ENCODE data around the gene CCDC7.
"Not testable (repeated sequence)": the region's sequence is repeated elsewhere in the genome, so short reads cannot be mapped to it uniquely, and the experiment has no call there.

The CCDC7 gene

DNA sequence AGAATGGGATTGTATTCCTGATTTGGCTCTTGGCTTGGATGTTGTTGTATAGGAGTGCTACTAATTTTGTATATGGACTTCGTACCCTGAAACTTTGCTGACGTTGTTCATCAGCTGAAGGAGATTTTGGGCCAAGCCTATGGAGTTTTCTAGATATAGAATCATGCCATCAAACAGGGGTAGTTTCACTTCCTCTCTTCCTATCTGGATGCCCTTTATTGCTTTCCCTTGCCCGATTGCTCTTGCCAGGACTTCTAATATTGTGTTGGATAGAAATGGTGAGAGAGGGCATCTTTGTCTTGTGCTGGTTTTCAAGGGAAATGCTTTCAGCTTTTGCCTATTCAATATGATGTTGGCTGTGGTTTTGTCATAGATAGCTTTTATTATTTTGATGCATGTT lies 92.3 kb downstream of the CCDC7 start:
- Histone ChIP-seq H3K9me2 (replicated peaks; ENCODE audit: insufficient read depth, low read length) (no peaks in the 10 kb centered on the region), H3K27ac (ENCODE audit: low read length) (no peak overlapping the region), H3K36me3 (replicated peaks; ENCODE audit: insufficient read depth, low read length) (no peaks in the 10 kb centered on the region), H4K20me1 (ENCODE audit: insufficient read depth, low read length) (no peaks in the 10 kb centered on the region), H3K79me2 (ENCODE audit: low read length) (no peaks in the 10 kb centered on the region), H3K9ac (ENCODE audit: low read length) (no peak overlapping the region), H3K27me3 (replicated peaks; ENCODE audit: insufficient read depth, low read length) (no peaks in the 10 kb centered on the region), H3K4me3 (ENCODE audit: low read length) (no peak overlapping the region), H3K4me2 (ENCODE audit: low read depth, low read length) (no peak overlapping the region), H3F3A (ENCODE audit: insufficient read depth, low read length) (no peaks in the 10 kb centered on the region), H2AFZ (ENCODE audit: low read length) (no peak overlapping the region), H3K4me1 (ENCODE audit: low read length) (no peaks in the 10 kb centered on the region), H3K9me3 (replicated peaks; ENCODE audit: insufficient read depth, low read length) (no peaks in the 10 kb centered on the region)
- DNase-seq, result no peak
- TF ChIP-seq, protein P1, sequence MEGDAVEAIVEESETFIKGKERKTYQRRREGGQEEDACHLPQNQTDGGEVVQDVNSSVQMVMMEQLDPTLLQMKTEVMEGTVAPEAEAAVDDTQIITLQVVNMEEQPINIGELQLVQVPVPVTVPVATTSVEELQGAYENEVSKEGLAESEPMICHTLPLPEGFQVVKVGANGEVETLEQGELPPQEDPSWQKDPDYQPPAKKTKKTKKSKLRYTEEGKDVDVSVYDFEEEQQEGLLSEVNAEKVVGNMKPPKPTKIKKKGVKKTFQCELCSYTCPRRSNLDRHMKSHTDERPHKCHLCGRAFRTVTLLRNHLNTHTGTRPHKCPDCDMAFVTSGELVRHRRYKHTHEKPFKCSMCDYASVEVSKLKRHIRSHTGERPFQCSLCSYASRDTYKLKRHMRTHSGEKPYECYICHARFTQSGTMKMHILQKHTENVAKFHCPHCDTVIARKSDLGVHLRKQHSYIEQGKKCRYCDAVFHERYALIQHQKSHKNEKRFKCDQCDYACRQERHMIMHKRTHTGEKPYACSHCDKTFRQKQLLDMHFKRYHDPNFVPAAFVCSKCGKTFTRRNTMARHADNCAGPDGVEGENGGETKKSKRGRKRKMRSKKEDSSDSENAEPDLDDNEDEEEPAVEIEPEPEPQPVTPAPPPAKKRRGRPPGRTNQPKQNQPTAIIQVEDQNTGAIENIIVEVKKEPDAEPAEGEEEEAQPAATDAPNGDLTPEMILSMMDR (IDR thresholded peaks at IDR 0.05; ENCODE audit: low read length), result no peak
- no peak for TF ChIP-seq EZH2 (optimal IDR thresholded peaks at IDR 0.05; ENCODE audit: low read depth, low read length)

- Histone ChIP-seq H3K4me1 (ENCODE audit: low read length) (no peaks in the 10 kb centered on the region), H3K9me2 (replicated peaks; ENCODE audit: insufficient read depth, low read length) (no peaks in the 10 kb centered on the region), H3K79me2 (ENCODE audit: low read length) (no peaks in the 10 kb centered on the region), H3K27ac (ENCODE audit: low read length) (no peak overlapping the region), H3K36me3 (replicated peaks; ENCODE audit: insufficient read depth, low read length) (no peaks in the 10 kb centered on the region), H4K20me1 (ENCODE audit: insufficient read depth, low read length) (no peaks in the 10 kb centered on the region), H3F3A (ENCODE audit: insufficient read depth, low read length) (no peaks in the 10 kb centered on the region), H3K4me2 (ENCODE audit: low read depth, low read length) (no peak overlapping the region), H3K27me3 (replicated peaks; ENCODE audit: insufficient read depth, low read length) (no peaks in the 10 kb centered on the region), H3K9ac (ENCODE audit: low read length) (no peak overlapping the region), H3K4me3 (ENCODE audit: low read length) (no peak overlapping the region), H2AFZ (ENCODE audit: low read length) (no peak overlapping the region), H3K9me3 (replicated peaks; ENCODE audit: insufficient read depth, low read length) (no peaks in the 10 kb centered on the region)
- TF ChIP-seq, protein P1 (IDR thresholded peaks at IDR 0.05; ENCODE audit: low read length), result no peak
- TF ChIP-seq EZH2phosphoT487 (IDR thresholded peaks at IDR 0.05; ENCODE audit: low read length), result no peak
- DNase-seq, result no peak
Observed at GRCh38 chr10:32540691-32541470, 94.9 kb downstream of the CCDC7 start.

DNA sequence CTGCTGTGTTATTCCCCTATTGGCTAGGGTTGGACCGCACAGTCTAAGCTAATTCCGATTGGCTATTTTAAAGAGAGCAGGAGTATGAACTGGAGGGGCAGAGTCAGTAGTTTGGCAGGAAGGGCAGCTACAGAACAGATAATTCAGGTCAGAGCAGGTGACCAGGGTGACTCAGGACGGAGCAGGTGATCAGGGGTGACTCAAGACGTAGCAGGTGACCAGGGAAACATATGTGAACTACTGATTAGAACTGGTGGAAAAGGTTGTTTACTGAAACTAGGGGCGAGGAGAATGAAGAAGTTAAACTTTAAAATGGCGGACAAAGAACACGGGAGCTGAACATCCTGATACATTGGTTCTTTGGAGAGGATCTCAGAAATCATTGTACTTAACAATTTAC lies 102.3 kb downstream of the CCDC7 start:
- no peaks in the 10 kb centered on the region for H4K20me1 ChIP-seq (ENCODE audit: insufficient read depth, low read length)
- DNase-seq, result no peak

DNA sequence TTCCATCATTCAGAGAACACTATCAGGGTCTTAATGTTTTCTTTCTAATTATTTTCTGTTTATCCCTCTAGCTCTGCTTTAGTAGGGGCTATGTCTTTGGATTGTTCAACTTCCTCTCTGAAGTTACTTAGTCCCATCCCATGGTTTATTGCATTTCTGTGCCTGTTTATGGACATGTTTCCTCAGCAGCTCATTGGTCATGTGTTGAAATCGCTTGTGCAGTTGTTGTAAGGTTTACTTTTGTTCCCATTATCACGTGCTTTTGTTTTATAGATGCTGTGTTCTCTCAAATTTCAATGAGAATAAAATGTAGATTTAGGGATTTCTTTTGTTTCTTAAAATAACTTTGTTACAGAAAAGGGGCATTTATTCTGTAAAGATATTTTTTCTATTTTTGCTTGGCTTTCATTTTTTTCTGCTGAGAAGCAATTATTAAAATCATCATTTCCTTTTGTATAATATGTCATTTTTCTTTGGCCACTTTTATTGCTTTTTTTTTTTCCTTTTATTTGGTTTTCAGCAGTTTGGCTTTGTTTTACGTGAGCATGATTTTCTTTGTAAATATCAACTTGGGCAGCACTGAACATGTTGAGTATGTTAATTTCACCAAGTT lies 110.9 kb downstream of the CCDC7 start:
- H3K27me3 ChIP-seq (replicated peaks; ENCODE audit: insufficient read depth, low read length), result no peaks in the 10 kb centered on the region
- no peak for DNase-seq
- H3K9me3 ChIP-seq (replicated peaks; ENCODE audit: insufficient read depth, low read length), result no peaks in the 10 kb centered on the region
- H3K27ac ChIP-seq (ENCODE audit: low read length), result no peak overlapping the region
- no peak overlapping the region for H3K4me2 ChIP-seq (ENCODE audit: low read depth, low read length)
- TF ChIP-seq, protein P1 (IDR thresholded peaks at IDR 0.05; ENCODE audit: low read length), result no peak
- TF ChIP-seq EZH2phosphoT487 (IDR thresholded peaks at IDR 0.05; ENCODE audit: low read length) (no peak), EZH2 (optimal IDR thresholded peaks at IDR 0.05; ENCODE audit: low read depth, low read length) (no peak)
- H3K4me1 ChIP-seq (ENCODE audit: low read length), result no peaks in the 10 kb centered on the region
- no peaks in the 10 kb centered on the region for H3K79me2 ChIP-seq (ENCODE audit: low read length)
- H2AFZ ChIP-seq (ENCODE audit: low read length), result no peak overlapping the region
- H3F3A ChIP-seq (ENCODE audit: insufficient read depth, low read length), result no peaks in the 10 kb centered on the region
- H3K4me3 ChIP-seq (ENCODE audit: low read length), result no peak overlapping the region
- H3K36me3 ChIP-seq (replicated peaks; ENCODE audit: insufficient read depth, low read length), result no peaks in the 10 kb centered on the region
- no peaks in the 10 kb centered on the region for H3K9me2 ChIP-seq (replicated peaks; ENCODE audit: insufficient read depth, low read length)
- H3K9ac ChIP-seq (ENCODE audit: low read length), result no peak overlapping the region
- no peaks in the 10 kb centered on the region for H4K20me1 ChIP-seq (ENCODE audit: insufficient read depth, low read length)

More for the DNA sequence above, 102.3 kb downstream of the CCDC7 start:
- H3K4me2 ChIP-seq (ENCODE audit: low read depth, low read length), result no peak overlapping the region
- H3K79me2 ChIP-seq (ENCODE audit: low read length), result no peaks in the 10 kb centered on the region
- TF ChIP-seq EZH2phosphoT487 (IDR thresholded peaks at IDR 0.05; ENCODE audit: low read length), result no peak
- no peaks in the 10 kb centered on the region for H3K4me1 ChIP-seq (ENCODE audit: low read length)
- no peaks in the 10 kb centered on the region for H3K36me3 ChIP-seq (replicated peaks; ENCODE audit: insufficient read depth, low read length)
- H3K27me3 ChIP-seq (replicated peaks; ENCODE audit: insufficient read depth, low read length), result no peaks in the 10 kb centered on the region
- no peak overlapping the region for H3K4me3 ChIP-seq (ENCODE audit: low read length)
- H3K9me2 ChIP-seq (replicated peaks; ENCODE audit: insufficient read depth, low read length), result no peaks in the 10 kb centered on the region
- H3F3A ChIP-seq (ENCODE audit: insufficient read depth, low read length), result no peaks in the 10 kb centered on the region
- H3K9ac ChIP-seq (ENCODE audit: low read length), result no peak overlapping the region
- no peaks in the 10 kb centered on the region for H3K9me3 ChIP-seq (replicated peaks; ENCODE audit: insufficient read depth, low read length)
- no peak overlapping the region for H2AFZ ChIP-seq (ENCODE audit: low read length)
- no peak overlapping the region for H3K27ac ChIP-seq (ENCODE audit: low read length)

- not testable (repeated sequence) for H3K4me1 ChIP-seq (ENCODE audit: low read length); H3K79me2 ChIP-seq (ENCODE audit: low read length); H3K27me3 ChIP-seq (replicated peaks; ENCODE audit: insufficient read depth, low read length); H3K9me2 ChIP-seq (replicated peaks; ENCODE audit: insufficient read depth, low read length); H3K9ac ChIP-seq (ENCODE audit: low read length); H3F3A ChIP-seq (ENCODE audit: insufficient read depth, low read length); H3K36me3 ChIP-seq (replicated peaks; ENCODE audit: insufficient read depth, low read length); H4K20me1 ChIP-seq (ENCODE audit: insufficient read depth, low read length); H3K4me3 ChIP-seq (ENCODE audit: low read length); H2AFZ ChIP-seq (ENCODE audit: low read length); H3K27ac ChIP-seq (ENCODE audit: low read length); DNase-seq; H3K4me2 ChIP-seq (ENCODE audit: low read depth, low read length); H3K9me3 ChIP-seq (replicated peaks; ENCODE audit: insufficient read depth, low read length)
Observed at GRCh38 chr10:32562695-32563094, 116.8 kb downstream of the CCDC7 start.

Data from MM.1S (cell line).